Hypothalamus (tissue), 51 donors: ENCODE results near the gene ICAM1.
A peak's percentile ranks its signal among the peaks of the same experiment; 100 is the strongest.
"Not testable (repeated sequence)": the region's sequence is repeated elsewhere in the genome, so short reads cannot be mapped to it uniquely, and the experiment has no call there.

ENCODE experiments used
- DNase-seq, 51 donors: peaks; one replicate each; lab custom pipeline; 2025; lab: John Stamatoyannopoulos, UW

ICAM1 gene, protein sequence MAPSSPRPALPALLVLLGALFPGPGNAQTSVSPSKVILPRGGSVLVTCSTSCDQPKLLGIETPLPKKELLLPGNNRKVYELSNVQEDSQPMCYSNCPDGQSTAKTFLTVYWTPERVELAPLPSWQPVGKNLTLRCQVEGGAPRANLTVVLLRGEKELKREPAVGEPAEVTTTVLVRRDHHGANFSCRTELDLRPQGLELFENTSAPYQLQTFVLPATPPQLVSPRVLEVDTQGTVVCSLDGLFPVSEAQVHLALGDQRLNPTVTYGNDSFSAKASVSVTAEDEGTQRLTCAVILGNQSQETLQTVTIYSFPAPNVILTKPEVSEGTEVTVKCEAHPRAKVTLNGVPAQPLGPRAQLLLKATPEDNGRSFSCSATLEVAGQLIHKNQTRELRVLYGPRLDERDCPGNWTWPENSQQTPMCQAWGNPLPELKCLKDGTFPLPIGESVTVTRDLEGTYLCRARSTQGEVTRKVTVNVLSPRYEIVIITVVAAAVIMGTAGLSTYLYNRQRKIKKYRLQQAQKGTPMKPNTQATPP

DNA sequence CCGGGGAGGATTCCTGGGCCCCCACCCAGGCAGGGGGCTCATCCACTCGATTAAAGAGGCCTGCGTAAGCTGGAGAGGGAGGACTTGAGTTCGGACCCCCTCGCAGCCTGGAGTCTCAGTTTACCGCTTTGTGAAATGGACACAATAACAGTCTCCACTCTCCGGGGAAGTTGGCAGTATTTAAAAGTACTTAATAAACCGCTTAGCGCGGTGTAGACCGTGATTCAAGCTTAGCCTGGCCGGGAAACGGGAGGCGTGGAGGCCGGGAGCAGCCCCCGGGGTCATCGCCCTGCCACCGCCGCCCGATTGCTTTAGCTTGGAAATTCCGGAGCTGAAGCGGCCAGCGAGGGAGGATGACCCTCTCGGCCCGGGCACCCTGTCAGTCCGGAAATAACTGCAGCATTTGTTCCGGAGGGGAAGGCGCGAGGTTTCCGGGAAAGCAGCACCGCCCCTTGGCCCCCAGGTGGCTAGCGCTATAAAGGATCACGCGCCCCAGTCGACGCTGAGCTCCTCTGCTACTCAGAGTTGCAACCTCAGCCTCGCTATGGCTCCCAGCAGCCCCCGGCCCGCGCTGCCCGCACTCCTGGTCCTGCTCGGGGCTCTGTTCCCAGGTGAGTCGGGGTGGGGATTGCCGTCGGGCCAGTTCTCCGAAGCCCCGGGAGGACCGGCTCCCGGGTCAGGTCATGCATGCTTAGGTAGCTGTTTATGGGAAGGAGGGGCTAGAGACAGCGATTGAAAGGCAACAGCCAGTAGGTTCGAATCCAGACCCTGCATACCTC is at the start of gene ICAM1:
Gene ICAM1, plus strand, starts transcription at position 505 of the 779 bp plus-strand sequence. Its CDS starts 40 bp downstream, at position 545.
- peak in 24 of 51 donors; percentile 2 to 51 (median 16) for DNase-seq

- DNase-seq, result no peak
These were observed 48.6 kb upstream of the ICAM1 start for GRCh38 chr19:10222201-10222890.

- no peak for DNase-seq
These were observed 47.3 kb upstream of the ICAM1 start for GRCh38 chr19:10223488-10224213.

GRCh38 chr19:10224337-10224736 is 46.6 kb upstream of the ICAM1 start:
- no peak for DNase-seq

GRCh38 chr19:10226021-10226375 is 44.9 kb upstream of the ICAM1 start:
- no peak for DNase-seq

DNA sequence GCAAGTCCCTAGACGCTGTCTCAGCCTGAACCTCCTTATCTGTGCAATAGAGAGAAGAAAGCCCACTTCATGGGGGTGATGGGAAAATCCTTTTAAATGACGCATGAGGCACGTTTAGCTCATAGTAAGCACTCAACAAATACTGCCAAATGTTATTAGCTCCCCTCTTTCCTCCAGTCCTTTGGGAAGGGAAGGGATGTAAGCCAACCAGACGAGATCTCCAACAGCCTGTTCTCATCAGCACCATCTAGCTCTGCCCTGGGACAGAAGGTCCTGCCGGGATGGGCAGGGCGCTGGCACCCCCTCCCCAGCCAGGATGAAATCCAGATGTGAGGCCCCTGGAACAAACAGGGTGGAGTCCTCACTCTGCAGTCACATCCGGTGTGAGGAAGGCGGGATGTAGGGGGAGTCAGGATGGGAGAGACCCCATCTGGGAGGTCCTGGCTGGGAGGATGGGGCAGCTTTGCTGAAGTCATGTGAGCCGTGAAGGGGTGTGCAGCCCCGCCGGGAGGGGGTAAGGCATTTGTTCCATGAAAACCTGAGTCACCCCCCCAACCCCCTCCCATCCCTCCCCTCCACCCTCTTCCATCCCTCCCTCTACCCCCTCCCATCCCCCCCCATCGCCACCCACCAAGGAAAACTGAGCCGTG is 44.4 kb upstream of the ICAM1 start:
- peak in 21 of 51 donors; percentile 6 to 83 (median 37) for DNase-seq

- DNase-seq, result peak; percentile 20 to 97 (median 85)
These were observed 43.6 kb upstream of the ICAM1 start for GRCh38 chr19:10227026-10227971.

DNA sequence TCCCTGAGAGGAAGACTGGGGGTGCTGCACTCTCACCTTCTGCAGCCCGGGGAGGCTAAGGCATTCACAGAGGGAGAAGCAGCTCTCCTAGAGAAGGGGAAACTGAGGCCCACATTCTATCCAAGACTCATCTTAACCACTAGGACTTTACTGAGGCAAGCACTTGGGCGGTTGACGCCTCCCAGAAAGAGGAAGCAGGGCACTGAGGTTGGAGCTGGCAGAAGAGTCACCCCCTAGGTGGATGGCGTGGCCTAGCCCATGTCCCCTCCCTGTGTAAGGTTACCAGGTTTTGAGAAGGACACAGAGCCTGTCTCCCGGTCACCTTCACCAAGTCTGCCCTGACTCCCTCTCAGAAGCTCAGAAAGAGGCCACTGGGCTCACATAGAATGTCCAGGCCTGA is 42.5 kb upstream of the ICAM1 start:
- DNase-seq, result no peak

GRCh38 chr19:10228920-10229319 is 42.0 kb upstream of the ICAM1 start:
- DNase-seq, result peak in 1 of 51 donors; percentile 9

DNA sequence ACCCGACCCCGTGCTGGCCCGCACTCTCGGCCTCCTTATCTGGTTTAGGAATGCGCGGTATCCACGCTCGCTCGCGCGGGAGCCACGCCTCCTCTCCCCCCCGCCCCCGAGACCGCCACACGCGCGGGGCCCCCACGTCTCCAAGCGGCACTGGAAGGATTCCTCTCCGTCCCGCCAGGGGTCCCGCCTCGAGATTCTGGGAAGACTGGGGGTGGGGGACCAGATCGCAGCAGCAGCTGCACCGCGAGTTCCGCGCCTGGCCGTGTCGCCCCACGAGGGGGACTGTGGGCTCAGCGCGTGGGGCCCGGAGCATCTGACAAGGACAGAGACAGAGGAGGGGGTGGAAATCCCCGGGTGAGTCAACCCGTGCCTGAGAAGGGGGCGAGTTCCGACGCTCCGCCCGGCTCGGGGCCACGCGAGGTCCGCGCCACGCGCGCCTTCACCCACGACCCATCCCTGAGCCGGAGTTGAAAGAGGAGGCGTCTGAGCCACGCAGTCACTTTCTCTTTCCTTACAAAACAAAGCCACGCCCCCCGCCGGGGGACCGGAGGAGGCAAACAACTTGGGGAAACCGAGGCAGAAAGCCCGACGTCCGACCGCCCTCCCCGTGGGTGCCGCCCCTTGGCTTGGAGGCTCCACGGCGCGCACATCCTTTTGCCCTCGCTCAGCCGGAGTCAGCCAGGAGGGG is 40.6 kb upstream of the ICAM1 start:
- peak in 19 of 51 donors; percentile 8 to 63 (median 36) for DNase-seq

GRCh38 chr19:10230861-10231611 is 39.9 kb upstream of the ICAM1 start, which contains the start of gene S1PR2:
Gene S1PR2, minus strand, starts transcription at chr19:10231331. Its CDS starts 6,426 bp downstream, at chr19:10224905.
- DNase-seq, result peak in 34 of 51 donors; percentile 6 to 77 (median 26)

DNA sequence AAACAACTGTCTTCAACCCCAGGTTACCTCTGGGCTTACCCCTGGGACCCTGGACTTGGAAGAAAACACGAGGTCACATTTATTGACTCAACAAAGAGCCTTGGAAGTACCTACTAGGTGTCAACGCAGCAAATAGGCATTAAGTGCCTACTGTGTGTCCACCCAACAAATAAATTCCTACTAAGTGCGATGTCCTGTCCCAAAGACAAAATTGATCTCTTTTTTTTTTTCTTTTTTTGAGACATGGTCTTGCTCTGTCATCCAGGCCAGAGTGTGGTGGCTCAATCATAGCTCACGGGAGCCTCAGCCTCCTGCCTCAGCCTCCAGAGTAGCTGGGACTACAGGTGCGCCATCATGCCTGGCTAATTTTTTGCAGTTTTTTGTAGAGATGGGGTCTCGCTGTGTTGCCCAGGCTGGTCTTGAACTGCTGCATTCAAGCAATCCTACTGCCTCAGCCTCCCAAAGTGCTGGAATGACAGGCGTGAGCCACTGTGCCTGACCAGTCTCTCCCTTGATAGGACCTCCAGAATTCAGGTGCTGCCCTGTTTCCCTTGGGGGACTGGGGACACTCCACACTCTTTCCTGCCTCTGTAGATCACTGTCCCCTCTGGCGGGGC is 39.2 kb upstream of the ICAM1 start:
- no peak for DNase-seq

DNA sequence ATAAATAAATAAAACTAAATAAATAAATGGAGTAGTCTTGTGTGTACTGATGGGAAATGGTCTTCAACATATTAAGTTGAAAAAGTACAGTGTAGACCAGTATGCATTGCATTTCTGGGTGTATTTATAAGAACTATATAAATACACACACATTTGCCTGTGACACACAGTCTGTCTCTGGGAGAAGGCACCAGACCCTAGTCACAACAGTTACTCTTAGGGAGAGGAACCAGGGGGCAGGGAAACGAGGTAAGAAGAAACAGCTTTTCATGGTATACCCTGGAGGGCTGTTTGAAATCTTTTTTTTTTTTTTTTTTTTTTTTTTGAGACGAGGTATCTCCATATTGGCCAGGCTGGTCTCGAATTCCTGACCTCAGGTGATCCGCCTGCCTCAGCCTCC is 37.0 kb upstream of the ICAM1 start:
- DNase-seq, result no peak

GRCh38 chr19:10235003-10235402 is 35.9 kb upstream of the ICAM1 start:
- DNase-seq, result no peak

GRCh38 chr19:10235409-10235808 is 35.5 kb upstream of the ICAM1 start:
- DNase-seq, result not testable (repeated sequence)

GRCh38 chr19:10237702-10238101 is 33.2 kb upstream of the ICAM1 start:
- no peak for DNase-seq
